Nephron (organoid): ENCODE data around the gene WFS1.

Experiments
- H3K27ac Mint-ChIP-seq, 3 experiments: 2 replicates each; pipeline ENCODE4 v1.8.0; 2020; ENCODE audit warnings: mixed read lengths in 3 of 3, mild to moderate bottlenecking in 2 of 3, moderate library complexity in 1 of 3
- H3K27me3 Mint-ChIP-seq: 2 replicates; pipeline ENCODE4 v1.8.0; 2021; ENCODE audit warnings: low read depth, mild to moderate bottlenecking, moderate library complexity, mixed read lengths
- H3K36me3 Mint-ChIP-seq: 2 replicates; pipeline ENCODE4 v1.8.0; 2020; ENCODE audit warnings: low read depth, mixed read lengths
- H3K4me1 Mint-ChIP-seq: 2 replicates; pipeline ENCODE4 v1.8.0; 2020; ENCODE audit warnings: mixed read lengths
- H3K4me3 Mint-ChIP-seq, 3 experiments: 2 replicates each; pipeline ENCODE4 v1.8.0; 2020; ENCODE audit warnings: mild to moderate bottlenecking in 3 of 3, mixed read lengths in 3 of 3, moderate library complexity in 2 of 3
- H3K9me3 Mint-ChIP-seq: 2 replicates; pipeline ENCODE4 v1.8.0; 2020; ENCODE audit warnings: mixed read lengths
- CTCF ChIP-seq, 3 experiments: fragments of 200-600 bp; sonication (generic); IDR thresholded peaks; one replicate each; pipeline ENCODE4 v1.5.0; 2021; ENCODE audit warnings: antibody characterized with exemption in 3 of 3; ENCODE audit not compliant: unreplicated experiment in 3 of 3

The WFS1 gene

GRCh38 chr4:6272863-6273660 lies 3.4 kb downstream of the WFS1 start:
- Mint-ChIP-seq H3K4me1 (peaks cover 48% of the 10 kb centered on the region), H3K4me3 (peak overlapping the region; percentile 60 to 98 (median 75)), H3K9me3 (no peaks in the 10 kb centered on the region), H3K27me3 (peaks cover 2% of the 10 kb centered on the region), H3K27ac (peak overlapping the region; percentile 9 to 77 (median 75)), H3K36me3 (no peaks in the 10 kb centered on the region)
- TF ChIP-seq CTCF (IDR thresholded peaks at IDR 0.05; ENCODE audit: unreplicated experiment in 3 of 3): no peak

- Mint-ChIP-seq H3K4me3 (peak overlapping the region in 2 of 3 experiments; percentile 75 to 98), H3K36me3 (no peaks in the 10 kb centered on the region), H3K9me3 (no peaks in the 10 kb centered on the region), H3K27ac (peak overlapping the region in 2 of 3 experiments; percentile 66 to 77), H3K4me1 (peaks cover 50% of the 10 kb centered on the region), H3K27me3 (no peaks in the 10 kb centered on the region)
- TF ChIP-seq CTCF (IDR thresholded peaks at IDR 0.05; ENCODE audit: unreplicated experiment in 3 of 3): no peak
Measured at GRCh38 chr4:6273661-6273990, 4.0 kb downstream of the WFS1 start.

GRCh38 chr4:6275351-6275750 lies 5.7 kb downstream of the WFS1 start:
- Mint-ChIP-seq H3K9me3 (no peaks in the 10 kb centered on the region), H3K4me1 (peaks cover 50% of the 10 kb centered on the region), H3K36me3 (no peaks in the 10 kb centered on the region), H3K27ac (no peak overlapping the region), H3K4me3 (no peak overlapping the region), H3K27me3 (no peaks in the 10 kb centered on the region)
- no peak for TF ChIP-seq CTCF (IDR thresholded peaks at IDR 0.05; ENCODE audit: unreplicated experiment in 3 of 3)

GRCh38 chr4:6275898-6276806 lies 6.5 kb downstream of the WFS1 start:
- H3K4me1 Mint-ChIP-seq: peaks cover 51% of the 10 kb centered on the region

GRCh38 chr4:6277139-6277802 lies 7.6 kb downstream of the WFS1 start:
- Mint-ChIP-seq H3K27me3 (no peaks in the 10 kb centered on the region), H3K4me3 (peak overlapping the region in 1 of 3 experiments; percentile 18), H3K36me3 (no peaks in the 10 kb centered on the region), H3K27ac (peak overlapping the region; percentile 48 to 74 (median 67)), H3K4me1 (peaks cover 62% of the 10 kb centered on the region), H3K9me3 (no peaks in the 10 kb centered on the region)
- no peak for TF ChIP-seq CTCF (IDR thresholded peaks at IDR 0.05; ENCODE audit: unreplicated experiment in 3 of 3)

More at GRCh38 chr4:6275898-6276806, 6.5 kb downstream of the WFS1 start:
- H3K36me3 Mint-ChIP-seq: no peaks in the 10 kb centered on the region
- H3K9me3 Mint-ChIP-seq: no peaks in the 10 kb centered on the region
- H3K27me3 Mint-ChIP-seq: no peaks in the 10 kb centered on the region
- TF ChIP-seq CTCF (IDR thresholded peaks at IDR 0.05; ENCODE audit: unreplicated experiment in 3 of 3): no peak
- H3K4me3 Mint-ChIP-seq: peak overlapping the region in 2 of 3 experiments; percentile 9 to 46
- peak overlapping the region; percentile 48 to 74 (median 67) for H3K27ac Mint-ChIP-seq
